Mammary epithelial cell (primary cell): Measurements from ENCODE around the gene CCL15.

Source experiments
- CTCF ChIP-seq, 2 donors: IDR thresholded peaks in 1 of 2; conservative IDR thresholded peaks in 1 of 2; 2 replicates each; pipeline ENCODE4 v1.5.1; 2011 to 2012; ENCODE audit warnings: inconsistent platforms in 2 of 2, low read length in 2 of 2, mild to moderate bottlenecking in 2 of 2, control low read depth in 1 of 2, low read depth in 1 of 2; ENCODE audit not compliant: insufficient read depth in 1 of 2; ENCODE audit errors: extremely low read depth in 1 of 2
- EZH2 ChIP-seq: IDR thresholded peaks from 2 replicates; pipeline ENCODE4 v1.6.1; 2012; ENCODE audit warnings: low read length, inconsistent platforms, borderline replicate concordance

- no peak for TF ChIP-seq EZH2
- TF ChIP-seq CTCF (conservative IDR thresholded peaks at IDR 0.05 in 1 of 2, IDR thresholded peaks at IDR 0.05 in 1 of 2; ENCODE audit: extremely low read depth in 1 of 2, insufficient read depth in 1 of 2, low read depth in 1 of 2, low read length in 2 of 2) = no peak
These were observed 3.3 kb downstream of the CCL15 start for GRCh38 chr17:35998018-35998545.
